HG02885 (cell line): Measurements from ENCODE around the gene ITPR3.

Experiments used
- ATAC-seq: cut with Tn5 transposase; IDR thresholded peaks from one replicate; pipeline ENCODE4 v1.9.1; 2021; ENCODE audit warnings: mild to moderate bottlenecking; ENCODE audit not compliant: unreplicated experiment, poor library complexity

ITPR3 gene

DNA sequence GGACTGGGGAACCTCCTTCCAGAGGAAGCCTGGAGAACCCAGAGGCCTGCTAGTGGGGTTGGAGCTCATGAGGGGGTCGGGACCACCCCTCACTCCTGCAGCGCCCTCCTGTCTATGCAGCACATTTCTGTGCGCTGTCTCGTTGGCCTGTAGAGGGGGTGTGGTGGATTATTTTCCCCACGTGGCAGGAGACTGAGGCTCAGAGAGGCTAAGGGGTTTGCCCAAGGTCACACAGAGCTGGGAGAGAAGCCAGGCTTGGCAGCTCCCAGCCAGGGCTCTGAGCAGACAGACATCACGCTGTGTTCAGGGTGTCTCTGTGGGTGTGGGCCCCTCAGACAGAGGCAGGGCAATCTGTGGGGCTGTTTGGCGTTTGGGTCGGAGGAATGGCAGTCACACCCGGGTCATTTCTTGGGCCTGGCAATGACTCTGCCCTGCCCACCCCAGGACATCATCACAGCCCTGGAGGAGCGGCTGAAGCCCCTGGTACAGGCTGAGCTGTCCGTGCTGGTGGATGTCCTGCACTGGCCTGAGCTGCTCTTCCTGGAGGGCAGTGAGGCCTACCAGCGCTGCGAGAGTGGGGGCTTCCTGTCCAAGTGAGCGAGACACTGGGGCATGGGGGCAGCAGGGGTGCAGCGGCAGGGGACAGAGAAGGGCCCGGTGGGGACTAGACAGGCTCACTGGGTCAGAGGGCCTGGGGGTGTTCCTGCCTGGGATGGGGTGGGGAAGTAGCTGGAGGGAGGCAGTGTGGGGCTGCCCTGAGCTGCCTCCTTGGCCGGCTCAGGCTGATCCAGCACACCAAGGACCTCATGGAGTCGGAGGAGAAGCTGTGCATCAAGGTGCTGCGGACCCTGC is 62.7 kb downstream of the ITPR3 start:
- no peak for ATAC-seq

DNA sequence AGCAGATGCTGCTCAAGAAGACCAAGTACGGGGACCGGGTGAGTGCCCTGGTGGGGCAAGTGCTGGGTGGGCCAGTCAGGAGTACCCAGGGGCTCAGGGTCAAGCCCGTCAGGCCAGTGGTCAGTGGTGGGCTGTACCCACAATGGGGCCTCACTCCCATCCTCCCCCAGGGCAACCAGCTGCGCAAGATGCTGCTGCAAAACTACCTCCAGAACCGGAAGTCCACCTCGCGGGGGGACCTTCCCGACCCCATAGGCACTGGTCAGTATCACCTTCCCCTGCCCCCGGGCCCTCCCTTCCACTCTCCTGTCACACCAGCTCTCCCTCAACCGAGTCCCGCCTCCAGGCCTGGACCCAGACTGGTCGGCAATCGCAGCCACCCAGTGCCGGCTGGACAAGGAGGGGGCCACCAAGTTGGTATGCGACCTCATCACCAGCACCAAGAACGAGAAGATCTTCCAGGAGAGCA is 63.3 kb downstream of the ITPR3 start:
- no peak for ATAC-seq

DNA sequence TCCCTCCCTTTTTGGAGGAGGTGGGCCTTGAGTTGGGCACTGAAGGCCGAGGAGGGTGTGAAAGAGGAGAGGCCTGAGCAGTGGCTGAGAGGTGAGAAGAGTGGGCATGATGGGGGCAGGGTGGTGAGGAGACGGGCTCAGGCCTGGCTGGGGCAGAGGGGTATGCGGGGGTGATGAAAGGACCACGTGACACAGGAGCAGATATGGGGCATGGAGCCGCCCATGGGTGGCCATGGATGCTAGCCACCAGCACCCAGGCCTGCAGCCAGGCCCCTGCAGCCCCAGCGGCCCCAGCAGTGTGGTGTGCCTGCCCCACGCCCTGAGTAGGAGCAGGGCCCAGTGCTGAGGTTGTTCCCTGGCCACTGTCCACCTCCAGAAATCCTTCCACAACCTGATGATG is 63.9 kb downstream of the ITPR3 start:
- no peak for ATAC-seq

DNA sequence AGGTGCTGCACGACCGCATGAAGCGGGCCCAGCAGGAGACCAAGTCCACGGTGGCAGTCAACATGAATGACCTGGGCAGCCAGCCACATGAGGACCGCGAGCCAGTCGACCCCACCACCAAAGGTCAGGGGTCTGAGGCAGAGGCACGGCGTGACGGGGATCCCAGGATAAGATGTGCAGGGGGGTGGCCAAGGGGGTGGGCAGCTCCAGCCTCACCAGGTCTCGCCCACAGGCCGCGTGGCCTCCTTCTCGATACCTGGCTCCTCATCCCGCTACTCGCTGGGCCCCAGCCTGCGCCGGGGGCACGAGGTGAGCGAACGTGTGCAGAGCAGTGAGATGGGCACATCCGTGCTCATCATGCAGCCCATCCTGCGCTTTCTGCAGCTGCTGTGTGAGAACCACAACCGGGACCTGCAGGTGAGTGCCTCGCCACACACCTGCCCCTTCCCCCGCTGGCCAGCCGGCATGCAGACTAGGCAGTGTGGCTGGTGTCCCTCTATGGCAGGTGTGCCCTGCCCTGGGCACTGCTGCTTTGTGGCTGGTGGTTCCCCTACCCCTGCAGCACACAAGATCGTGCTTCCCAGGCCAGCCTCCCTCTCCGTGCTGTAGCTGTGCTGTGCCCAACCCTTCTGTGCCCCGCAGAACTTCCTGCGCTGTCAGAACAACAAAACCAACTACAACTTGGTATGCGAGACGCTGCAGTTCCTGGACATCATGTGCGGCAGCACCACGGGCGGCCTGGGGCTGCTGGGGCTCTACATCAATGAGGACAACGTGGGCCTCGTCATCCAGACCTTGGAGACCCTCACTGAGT is 64.5 kb downstream of the ITPR3 start:
- ATAC-seq, result no peak

DNA sequence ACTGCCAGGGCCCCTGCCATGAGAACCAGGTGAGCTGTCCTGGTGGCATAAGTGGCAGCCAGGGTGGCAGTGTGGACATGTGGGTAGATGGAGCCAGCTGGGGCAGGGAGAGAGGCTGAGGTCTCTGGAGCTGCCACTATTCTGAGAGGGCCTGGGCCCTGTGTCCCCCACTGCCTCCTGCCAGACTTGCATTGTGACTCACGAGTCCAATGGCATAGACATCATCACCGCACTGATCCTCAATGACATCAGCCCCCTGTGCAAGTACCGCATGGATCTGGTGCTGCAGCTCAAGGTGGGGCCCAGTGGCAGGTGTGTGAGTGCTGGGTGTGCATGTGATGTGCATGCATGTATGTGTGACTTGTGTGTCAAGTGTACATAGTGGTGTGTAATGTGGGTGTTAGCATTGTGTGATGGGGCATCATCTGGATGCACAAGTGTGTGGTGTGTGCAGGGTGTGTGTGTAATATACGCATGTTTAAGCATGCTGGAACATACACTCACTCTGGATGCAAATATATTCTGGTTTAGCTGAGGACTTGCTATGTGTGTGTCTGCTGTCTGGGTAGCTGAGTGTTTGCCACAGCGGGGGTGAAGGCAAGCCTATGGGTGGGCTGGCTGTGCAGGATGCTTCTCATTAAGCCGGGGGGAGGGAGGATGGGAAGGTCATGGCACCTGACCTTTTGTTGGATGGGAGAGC is 65.3 kb downstream of the ITPR3 start:
- ATAC-seq, result no peak

DNA sequence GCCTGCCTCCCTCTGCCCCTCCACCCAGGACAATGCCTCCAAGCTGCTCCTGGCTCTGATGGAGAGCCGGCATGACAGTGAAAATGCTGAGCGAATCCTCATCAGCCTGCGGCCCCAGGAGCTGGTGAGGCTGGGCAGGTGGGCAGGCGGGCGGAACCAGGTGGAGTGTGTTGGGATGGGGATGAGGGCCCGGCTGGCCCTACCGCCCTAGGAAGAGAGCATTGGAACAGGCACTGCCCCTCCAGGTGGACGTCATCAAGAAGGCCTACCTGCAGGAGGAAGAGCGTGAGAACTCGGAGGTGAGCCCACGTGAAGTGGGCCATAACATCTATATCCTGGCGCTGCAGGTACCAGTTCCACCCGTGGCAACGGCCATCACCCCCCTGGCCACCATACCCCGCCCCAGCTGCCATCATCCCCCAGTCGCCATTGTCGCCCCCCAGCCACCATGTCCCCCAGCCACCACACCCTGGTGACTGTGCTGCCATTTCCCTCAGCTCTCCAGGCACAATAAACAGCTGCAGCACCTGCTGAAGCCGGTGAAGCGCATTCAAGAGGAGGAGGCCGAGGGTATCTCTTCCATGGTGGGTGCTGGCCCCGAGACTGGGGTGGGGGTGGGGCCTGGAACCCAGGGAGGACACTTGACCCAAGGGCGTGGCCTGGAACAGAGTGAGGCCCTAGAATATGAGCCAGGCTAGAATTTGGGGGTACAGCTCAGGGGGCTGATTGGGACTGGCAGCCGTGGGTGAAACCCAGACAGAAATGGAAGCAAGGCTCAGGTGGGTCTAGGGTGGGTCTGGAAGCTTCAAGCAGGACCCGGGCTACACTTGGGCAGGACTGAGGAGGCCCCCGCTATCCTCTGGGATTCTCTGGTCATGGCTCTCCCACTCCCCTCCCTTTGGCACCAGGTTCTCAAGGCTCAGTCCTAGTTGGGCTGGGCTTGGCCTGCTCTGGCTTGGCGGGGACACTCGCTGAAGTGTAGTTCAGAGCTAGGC is 66.2 kb downstream of the ITPR3 start:
- no peak for ATAC-seq

DNA sequence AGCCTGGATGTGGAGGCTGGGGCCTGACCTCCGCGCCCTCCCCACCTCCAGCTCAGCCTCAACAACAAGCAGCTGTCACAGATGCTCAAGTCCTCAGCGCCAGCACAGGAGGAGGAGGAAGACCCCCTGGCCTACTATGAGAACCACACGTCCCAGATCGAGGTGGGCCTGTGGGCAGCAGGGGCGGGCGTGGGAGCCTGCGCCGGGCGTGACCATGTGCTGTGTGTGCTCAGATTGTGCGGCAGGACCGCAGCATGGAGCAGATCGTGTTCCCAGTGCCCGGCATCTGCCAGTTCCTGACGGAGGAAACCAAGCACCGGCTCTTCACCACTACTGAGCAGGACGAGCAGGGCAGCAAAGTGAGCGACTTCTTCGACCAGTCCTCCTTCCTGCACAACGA is 66.9 kb downstream of the ITPR3 start:
- no peak for ATAC-seq

DNA sequence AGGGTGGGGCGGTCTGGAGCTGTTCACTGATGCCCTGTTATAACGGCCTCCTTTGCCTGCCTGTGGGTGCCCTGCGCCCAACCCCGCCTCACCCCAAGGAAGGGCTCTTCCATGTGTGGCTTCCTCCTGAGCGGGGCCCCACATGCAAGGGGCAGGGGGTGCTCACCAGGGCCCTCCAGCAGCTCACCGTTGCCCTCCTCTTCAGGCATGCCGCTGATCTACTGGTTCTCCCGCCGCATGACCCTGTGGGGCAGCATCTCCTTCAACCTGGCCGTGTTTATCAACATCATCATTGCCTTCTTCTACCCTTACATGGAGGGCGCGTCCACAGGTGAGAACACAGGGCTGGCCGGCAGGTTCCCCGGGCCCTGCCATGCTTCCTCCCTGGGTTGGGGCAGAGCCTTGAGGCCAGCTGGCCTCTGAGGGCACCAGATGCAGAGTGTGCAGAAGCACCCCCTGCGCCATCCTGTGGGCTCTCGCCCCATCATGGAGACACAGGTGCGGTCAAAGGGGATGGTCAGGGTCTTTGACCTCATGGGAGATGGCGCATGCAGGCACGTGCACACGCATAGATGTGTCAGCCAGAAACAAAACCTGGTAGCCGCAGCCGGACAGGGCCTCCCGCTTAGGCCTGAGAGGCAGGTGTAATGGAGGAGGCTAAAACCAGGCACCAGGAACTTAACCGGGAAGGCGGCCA is 67.5 kb downstream of the ITPR3 start:
- no peak for ATAC-seq

DNA sequence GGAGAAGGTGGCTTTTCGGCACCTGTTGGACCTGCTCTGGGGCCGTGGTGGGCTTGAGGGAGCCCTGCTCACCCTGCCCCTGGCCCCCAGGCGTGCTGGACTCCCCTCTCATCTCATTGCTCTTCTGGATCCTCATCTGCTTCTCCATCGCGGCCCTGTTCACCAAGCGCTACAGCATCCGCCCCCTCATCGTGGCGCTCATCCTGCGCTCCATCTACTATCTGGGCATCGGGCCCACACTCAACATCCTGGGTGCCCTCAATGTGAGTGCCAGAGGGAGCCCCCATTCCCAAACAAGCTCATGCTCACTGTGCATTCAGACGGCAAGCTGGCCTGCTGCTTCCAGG is 68.0 kb downstream of the ITPR3 start:
- no peak for ATAC-seq

DNA sequence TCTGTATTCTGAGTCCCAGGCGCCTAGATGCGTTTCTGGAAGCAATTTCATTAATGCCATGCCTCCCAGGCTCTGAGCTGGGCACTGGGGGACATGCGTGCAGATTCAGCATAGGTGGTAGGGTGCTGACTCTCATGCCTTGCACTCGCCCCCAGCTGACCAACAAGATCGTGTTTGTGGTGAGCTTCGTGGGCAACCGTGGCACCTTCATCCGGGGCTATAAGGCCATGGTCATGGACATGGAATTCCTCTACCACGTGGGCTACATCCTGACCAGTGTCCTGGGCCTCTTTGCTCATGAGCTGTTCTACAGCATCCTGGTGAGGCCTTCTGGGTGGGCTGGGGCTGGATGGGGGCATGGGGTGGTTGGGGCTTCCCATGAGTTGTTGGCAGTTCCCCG is 68.8 kb downstream of the ITPR3 start:
- ATAC-seq, result no peak

DNA sequence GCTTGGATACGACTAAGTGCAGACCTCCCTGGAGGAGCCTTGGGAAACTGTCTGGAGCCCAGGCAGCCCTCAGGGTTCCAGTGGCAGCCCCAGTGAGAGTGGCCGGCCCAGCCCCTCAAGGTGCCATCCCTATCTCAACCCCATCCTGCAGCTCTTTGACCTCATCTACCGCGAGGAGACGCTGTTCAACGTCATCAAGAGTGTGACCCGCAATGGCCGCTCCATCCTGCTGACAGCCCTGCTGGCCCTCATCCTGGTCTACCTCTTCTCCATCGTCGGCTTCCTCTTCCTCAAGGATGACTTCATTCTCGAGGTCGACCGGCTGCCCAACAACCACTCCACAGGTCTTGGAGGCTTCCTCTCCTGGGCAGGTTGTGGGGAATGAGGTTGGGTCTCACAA is 69.6 kb downstream of the ITPR3 start:
- ATAC-seq, result no peak

DNA sequence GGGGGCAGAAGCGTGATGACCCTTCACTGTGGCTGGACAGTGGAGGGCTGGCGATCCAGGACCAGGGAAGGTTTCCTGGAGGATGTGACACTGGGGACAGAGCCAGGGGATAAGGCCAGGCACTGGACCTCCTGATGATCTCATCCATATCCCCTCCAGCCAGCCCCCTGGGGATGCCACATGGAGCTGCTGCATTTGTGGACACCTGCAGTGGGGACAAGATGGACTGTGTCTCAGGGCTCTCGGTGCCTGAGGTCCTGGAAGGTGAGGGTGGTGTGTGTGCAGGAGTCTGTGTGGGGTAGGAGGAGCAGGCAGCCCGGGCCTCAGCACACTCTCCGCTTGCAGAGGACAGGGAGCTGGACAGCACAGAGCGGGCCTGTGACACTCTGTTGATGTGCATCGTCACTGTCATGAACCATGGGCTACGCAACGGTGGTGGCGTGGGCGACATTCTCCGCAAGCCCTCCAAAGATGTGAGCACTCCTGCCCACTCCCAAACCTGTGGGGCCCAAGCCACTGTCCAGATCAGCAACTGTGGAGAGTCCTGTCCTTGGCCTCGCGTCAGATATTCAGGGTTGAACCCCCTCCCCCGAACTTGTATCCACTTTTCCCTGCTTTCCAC is 70.4 kb downstream of the ITPR3 start:
- ATAC-seq, result no peak

DNA sequence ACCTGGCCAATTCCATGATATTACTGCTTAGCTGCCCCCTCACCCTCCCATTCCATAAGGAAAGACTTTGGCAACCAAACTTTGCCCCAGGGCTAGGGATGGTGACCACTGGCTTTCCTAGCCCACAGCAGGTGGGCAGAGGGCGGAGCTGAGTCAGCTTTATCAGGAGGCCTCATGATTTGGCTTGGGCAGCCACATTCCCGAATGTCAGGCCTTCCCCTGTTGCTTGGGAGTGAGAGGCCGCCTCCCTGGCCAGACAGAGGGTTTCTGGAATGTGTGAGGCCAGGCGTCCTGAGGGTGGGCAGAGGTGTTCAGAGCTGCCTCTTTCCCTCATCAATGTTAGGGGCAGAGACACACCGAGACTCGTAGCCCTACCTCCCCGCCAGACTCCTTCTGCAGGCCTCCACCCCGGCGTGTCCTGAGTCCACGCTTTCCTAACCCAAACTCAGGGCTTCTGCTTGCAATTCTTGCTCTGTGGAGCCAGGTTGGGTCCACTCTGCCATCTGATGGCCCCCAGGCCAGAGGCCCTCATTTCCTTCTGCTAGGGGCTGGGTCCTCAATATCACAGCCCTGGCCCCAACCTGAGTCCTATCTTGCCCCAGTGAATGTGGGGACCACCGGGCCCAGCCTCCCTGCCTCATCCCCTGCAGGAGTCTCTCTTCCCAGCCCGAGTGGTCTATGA is 71.1 kb downstream of the ITPR3 start:
- no peak for ATAC-seq

DNA sequence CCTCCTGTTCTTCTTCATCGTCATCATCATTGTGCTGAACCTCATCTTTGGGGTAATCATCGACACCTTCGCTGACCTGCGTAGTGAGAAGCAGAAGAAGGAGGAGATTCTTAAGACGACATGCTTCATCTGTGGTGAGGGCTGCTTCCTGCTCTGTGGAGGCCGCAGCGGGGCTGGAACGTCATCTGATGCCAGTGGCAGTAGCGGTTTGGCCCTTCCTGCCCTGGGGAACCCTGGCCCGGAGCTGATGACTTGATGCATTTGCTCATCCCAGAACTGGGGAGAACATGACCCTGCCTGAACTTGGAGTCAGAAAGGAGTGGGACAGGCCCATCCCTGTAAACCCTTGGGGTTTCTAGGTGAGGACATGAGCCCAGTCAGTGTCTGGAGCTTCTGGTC is 71.6 kb downstream of the ITPR3 start:
- ATAC-seq, result no peak

DNA sequence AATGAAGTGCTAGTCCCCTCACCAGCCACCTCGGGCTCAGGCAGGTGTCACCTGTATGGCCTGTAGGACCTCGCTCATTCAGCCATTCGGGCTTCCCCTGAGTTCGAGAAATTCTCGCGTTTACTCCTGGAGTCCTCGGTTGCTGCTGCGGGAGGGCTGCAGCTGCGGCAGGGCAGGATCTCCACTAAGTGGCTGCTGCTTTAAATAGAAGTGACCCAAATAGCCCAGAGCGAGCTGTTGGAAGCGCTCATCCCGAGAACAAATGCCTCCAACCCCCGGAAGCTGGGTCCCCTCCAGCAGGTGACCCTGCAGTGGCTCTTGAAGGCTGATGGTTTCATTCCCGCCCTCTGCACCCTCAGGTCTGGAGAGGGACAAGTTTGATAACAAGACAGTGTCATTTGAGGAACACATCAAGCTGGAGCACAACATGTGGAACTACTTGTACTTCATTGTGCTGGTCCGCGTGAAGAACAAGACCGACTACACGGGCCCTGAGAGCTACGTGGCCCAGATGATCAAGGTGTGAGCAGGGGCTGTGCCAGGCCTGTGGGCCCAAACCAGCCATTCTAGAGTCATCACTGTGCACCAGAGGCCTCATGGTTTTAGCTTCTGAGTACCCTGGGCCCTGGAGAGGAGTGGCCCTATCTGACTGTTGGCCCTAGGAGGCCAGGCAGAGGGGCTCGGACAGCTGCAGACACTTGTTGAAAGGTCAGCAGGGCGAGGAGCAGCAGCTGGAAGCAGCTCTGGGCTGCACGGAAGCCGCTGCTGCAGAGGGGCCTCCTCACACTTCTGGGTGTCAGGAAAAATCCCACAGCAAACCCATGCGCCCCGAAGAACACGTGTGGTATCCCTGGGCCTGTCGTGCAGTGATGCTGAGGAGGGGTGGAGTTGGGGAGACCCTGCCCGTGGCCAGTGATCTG is 72.3 kb downstream of the ITPR3 start:
- ATAC-seq, result no peak

DNA sequence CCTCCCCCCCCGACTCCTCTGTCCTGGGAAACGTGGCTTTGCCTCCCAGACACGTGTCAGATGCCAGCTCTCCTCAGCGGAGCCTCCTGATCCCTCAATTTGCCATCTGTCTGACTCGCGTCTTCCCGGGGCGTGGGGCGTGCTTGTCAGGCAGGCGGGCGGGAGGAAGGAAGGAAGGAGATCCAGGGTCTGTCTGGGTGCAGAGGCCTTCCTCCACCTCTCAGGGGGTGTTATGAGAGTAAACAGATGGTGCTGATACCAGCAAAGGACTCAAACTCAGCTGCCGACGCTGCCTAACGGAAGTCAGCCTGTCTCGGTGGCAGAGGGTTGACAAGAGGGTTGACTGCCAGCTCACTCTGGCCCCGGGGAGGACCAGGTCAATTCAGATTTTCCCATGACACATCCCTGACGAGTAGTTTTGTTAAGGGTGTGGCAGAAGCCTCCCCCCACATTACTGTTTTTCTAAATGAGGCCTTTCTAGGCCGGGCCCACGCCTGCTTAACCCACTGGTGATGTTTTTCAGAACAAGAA is 73.3 kb downstream of the ITPR3 start:
- ATAC-seq, result no peak

DNA sequence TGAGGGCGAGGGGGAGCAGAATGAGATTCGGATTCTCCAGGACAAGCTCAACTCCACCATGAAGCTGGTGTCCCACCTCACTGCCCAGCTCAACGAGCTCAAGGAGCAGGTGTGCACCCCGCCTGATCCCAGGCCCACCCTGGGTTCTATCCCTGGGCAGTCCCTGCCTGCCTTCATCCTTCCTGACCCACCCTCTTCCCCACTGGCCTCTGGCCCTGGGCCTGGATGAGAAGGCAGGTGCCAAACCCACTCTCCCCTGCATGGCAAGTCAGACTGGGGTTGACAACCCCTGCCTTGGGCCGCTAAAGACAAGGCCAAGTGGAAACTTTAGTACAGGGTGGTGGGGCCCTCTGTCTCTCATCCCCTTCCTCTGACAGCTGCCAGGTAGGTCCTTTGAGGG is 73.9 kb downstream of the ITPR3 start:
- ATAC-seq, result no peak
